Stimulated activated CD8-positive, alpha-beta memory T cell treated with anti-CD3 and anti-CD28 coated beads, Interleukin-7, amount 100 ng/mL, for 4 hours (primary cell): ENCODE data around the gene RAB4B.
"Not testable (repeated sequence)": the region's sequence is repeated elsewhere in the genome, so short reads cannot be mapped to it uniquely, and the experiment has no call there.

Experiments
- DNase-seq, 2 donors: peaks; one replicate each; pipeline ENCODE4 v3.0.0-alpha.2; 2020; ENCODE audit warnings: low read depth in 2 of 2

RAB4B gene

DNA sequence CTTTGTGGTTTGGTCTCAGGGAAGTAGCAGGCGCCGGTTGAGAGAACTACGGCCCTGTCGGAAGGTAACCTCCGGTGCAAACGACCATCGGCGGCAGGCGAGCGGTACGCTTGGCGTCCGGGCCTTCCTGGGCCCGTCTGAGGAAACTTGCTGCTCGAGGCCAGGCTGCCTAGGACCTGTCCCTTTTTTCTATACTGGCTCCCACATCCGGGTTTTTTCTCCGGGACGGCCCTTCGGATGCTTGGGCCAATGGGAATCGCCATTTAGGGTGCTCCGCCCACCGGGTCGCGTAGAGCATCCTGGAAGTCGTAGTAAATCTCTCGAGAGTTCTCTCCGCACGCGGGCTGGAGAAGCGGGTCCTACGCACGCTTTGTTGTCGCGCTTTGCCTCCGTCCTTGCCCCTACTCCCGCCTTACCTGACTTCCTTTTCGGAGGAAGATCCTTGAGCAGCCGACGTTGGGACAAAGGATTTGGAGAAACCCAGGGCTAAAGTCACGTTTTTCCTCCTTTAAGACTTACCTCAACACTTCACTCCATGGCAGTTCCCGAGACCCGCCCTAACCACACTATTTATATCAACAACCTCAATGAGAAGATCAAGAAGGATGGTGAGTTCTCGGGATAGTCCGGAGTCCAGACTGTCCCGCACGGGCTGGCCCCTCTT lies 27.0 kb upstream of the RAB4B start, which contains the start of gene SNRPA:
Gene SNRPA (plus strand): TSS at position 330 of the 664 bp plus-strand sequence. CDS start 206 bp downstream, at position 536.
- peak; percentile 93 to 95 for DNase-seq

DNA sequence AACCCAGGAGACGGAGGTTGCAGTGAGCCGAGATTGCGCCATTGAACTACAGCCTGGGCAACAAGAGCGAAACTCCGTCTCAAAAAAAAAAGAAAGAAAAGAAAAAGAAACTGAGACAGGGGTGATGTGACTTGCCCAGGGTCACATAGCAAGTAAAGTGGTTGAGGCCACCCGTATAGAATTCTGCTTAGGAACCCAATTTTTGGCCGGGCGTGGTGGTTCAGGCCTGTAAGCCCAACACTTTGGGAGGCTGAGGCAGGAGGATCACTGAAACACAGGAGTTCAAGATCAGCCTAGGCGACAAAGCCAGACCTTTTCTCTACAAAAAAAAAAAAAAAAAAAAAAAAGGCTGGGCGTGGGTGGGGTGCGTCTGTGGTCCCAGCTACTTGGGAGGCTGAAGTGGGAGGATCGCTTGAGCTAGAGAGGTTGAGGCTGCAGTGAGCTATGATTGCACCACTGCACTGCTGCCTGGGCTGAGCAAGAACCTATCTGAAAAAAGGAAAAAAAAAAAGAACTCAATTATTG lies 25.7 kb upstream of the RAB4B start:
- DNase-seq: no peak

GRCh38 chr19:40754611-40755247 lies 23.3 kb upstream of the RAB4B start:
- DNase-seq: peak; percentile 43

GRCh38 chr19:40755248-40755624 lies 22.8 kb upstream of the RAB4B start:
- no peak for DNase-seq

- DNase-seq: no peak
Observed at GRCh38 chr19:40755791-40756190, 22.3 kb upstream of the RAB4B start.

GRCh38 chr19:40756502-40757110 lies 21.4 kb upstream of the RAB4B start:
- peak; percentile 25 to 42 for DNase-seq

DNA sequence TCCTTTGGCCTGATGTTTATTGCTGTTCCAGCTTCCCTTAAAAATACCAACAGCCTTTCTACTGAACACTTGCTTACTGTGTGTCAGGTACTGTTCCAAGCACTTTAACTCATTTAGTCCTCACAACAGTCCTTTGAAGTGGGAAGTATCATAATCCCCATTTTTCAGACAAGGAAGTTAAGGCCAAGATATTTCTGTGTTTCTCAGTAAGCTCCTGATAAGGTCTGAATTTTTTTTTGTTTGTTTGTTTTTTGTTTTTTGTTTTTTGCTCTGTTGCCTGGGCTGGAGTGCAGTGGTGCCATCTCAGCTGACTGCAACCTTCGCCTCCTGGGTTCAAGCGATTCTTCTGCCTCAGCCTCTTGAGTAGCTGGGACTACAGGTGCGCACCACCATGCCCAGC lies 19.6 kb upstream of the RAB4B start:
- DNase-seq: no peak

DNA sequence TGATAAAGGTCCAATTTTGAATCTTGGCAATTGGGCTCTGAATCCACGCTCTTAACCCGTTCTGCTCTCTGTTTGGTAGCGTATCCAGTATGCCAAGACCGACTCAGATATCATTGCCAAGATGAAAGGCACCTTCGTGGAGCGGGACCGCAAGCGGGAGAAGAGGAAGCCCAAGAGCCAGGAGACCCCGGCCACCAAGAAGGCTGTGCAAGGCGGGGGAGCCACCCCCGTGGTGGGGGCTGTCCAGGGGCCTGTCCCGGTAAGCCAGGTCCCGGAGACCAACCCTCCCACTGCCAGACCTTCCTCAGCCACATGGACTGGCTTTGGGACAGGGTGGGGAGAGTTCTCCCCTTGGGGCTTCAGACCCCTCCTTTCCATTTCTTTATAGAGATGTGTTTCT lies 18.7 kb upstream of the RAB4B start:
- no peak for DNase-seq

DNA sequence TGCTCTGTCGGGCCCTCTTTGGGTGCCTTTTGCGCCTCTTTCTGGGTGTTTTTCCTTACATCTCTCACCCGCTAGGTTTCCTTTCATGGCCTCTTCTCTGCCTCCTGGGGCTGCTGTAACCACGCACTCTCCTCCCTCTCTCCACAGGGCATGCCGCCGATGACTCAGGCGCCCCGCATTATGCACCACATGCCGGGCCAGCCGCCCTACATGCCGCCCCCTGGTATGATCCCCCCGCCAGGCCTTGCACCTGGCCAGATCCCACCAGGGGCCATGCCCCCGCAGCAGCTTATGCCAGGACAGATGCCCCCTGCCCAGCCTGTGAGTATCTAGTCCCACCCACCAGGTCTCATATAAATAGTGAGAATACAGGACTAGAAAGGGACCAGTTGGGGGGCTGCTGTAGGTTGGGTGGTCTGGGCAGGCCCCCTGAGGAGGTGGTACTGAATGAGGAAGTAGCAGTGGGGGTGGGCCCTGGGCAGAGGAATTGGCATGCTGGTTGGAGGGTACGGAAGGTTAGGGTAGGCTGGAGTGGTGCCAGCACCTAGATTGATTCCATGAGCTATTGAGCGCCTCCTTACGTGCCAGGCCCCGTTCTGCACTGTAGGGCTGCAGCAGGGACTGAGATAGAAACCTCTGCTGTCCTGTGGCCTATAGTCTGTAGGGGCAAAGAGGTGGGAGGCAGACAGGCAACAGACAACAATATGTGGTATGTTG lies 15.1 kb upstream of the RAB4B start:
- no peak for DNase-seq

DNA sequence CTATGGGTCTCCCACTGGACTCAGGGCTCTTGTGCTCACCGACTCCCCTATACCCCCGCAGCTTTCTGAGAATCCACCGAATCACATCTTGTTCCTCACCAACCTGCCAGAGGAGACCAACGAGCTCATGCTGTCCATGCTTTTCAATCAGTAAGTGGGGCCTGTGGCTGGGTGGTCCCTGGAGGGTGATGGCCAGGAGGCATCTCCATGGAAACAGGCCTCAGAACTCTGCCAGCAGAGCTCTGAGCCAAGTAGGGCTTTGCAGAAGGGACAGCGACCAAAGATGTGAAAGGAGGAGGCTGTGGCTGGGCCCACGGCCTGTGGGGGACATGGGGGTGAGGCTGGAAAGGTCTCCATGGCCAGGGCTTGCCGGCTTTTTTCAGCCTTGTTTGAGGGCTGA lies 14.5 kb upstream of the RAB4B start:
- no peak for DNase-seq

DNA sequence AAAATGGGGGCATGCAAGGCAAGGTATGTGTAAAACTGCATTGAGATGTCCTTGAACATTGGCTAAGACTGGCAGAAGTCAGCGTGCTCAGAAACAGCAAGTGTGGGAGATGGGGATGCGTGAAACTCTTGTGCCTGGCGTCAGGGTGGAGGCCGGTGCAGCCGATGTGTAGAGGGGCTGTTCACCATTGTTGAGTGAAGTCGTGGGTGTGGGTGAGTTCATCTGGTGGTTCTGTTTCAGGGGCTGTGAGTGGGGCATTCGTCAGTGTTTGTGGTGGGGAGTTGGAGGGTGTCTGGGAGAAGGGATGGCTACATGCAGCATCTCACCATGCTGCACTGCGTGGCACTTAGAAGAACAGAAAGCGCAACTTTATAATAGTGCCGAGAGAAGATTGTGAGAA lies 14.1 kb upstream of the RAB4B start:
- no peak for DNase-seq

DNA sequence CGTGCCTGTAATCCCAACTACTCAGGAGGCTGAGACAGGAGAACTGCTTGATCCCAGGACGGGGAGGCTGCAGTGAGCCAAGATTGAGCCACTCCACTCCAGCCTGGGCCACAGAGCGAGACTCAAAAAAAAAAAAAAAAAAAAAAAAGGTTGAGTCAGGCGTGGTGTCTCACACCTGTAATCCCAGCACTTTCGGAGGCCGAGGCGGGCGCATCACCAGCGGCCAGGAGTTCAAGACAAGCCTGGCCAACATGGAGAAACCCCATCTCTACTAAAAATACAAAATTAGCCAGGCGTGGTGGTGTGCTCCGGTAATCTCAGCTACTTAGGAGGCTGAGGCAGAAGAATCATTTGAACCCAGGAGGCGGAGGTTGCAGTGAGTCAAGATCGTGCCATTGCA lies 11.7 kb upstream of the RAB4B start:
- DNase-seq: not testable (repeated sequence)

DNA sequence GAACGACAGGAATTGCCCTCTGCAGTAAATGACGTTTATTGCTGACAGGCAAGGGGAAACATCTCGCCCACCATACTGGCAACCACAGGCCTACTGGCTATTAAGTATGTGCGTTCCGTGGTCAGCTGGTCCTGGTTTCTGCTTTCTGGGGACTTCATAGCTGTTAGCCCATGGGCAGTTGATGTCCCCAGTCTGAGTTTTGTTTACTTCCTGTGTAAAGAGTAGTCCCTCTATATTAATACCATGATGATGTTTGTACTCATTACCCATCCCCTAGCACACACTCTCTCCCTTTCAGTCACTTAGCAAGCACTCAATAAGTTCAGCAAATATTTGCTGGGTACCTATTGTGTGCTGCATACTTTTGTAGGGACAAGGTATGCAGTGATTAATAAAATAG lies 9.2 kb upstream of the RAB4B start:
- DNase-seq: no peak

GRCh38 chr19:40771101-40771862 lies 6.8 kb upstream of the RAB4B start:
- not testable (repeated sequence) for DNase-seq

DNA sequence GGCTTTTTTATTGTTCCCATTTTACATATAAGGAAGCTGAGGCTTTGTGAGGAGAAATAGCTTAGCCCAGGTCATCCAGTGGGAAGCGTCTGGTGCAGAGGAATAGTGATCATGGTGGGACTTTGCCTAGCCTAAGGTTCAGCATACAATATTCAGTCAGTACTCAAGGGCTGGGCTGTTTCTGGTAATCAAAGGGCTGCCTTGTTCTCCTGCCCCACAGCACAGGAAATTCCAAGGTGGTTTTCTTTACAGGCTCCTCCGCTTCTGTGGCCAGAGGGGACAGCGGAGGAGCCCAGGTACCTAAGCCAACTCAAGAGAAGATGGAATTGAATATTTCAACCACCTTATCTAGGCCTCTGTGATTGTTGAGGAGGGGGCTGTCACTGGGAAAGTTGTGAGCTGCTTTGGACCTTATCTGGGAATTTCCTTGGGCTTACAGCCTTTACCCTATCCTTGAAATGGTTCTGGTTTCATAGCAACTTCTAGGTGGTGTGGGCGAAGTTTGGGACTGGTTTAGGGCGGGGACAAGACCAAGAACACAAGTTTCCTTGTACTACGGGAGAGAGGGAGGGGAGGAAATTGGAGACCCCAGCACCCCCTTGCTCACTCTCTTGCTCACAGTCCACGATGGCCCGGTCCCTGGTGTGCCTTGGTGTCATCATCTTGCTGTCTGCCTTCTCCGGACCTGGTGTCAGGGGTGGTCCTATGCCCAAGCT lies 3.0 kb upstream of the RAB4B start, which contains the start of gene MIA:
Gene MIA (plus strand): TSS at position 606 of the 716 bp plus-strand sequence. CDS start 22 bp downstream, at position 628.
- DNase-seq: no peak

DNA sequence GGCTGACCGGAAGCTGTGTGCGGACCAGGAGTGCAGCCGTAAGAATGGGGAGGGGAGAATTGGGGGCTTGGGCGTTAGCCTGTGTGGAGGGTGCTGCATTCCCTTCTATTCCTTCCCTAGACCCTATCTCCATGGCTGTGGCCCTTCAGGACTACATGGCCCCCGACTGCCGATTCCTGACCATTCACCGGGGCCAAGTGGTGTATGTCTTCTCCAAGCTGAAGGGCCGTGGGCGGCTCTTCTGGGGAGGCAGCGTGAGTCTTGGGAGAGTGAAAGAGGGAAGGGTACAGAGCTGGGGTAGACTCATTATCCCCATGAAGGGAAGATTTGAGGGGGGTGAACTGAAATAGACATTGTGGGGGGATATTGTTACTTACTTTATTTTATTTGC lies 2.4 kb upstream of the RAB4B start:
- no peak for DNase-seq

DNA sequence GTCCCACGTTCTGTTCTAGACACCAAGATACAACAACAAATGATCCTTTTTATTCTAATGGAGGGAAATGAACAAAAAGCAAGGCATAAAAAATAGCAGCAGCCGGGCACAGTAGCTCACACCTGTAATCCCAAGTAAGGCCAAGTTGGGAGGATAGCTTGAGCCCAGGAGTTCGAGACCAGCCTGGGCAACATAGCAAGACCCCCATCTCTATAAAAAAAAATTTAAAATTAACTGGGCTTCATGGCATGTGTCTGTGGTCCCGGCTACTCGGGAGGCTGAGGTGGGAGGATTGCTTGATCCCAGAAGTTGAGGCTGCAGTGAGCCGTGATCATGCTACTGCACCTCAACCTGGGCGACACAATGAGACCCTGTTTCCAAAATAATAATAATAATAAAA lies 1.7 kb upstream of the RAB4B start:
- DNase-seq: no peak

- DNase-seq: peak; percentile 79 to 90
Observed at GRCh38 chr19:40776932-40777644, 959 bp upstream of the RAB4B start.

GRCh38 chr19:40777645-40777936 lies 456 bp upstream of the RAB4B start:
- no peak for DNase-seq

- no peak for DNase-seq
Observed at GRCh38 chr19:40778706-40779284, 748 bp downstream of the RAB4B start.
